ENCODE data around the gene BRIP1. TPM values are rescaled to one million over a fixed set of nuclear protein-coding genes. Genes with fewer than 3 reads are reported as not detected.
"Not testable (repeated sequence)": the region's sequence is repeated elsewhere in the genome, so short reads cannot be mapped to it uniquely, and the experiment has no call there.

The BRIP1 gene
- total RNA-seq, 1 donor, result 20.9 TPM

DNA sequence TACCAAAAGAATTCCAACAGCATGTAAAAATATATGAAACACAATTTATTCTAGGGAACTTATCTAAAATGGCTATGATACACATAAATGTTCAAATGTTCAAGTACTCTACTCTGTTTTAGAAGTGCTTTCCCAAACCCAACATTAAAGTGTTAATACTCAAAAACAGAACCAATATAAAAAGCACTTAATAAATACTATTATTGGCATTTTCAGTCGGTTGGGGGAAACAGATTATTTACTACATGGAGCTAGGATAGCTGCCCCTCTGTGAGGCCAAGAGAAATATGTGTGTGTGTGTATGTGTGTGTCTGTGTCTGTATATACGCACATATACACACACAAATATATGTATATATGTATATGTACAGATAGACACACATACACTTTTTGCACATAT, 32.1 kb upstream of the BRIP1 start:
- DNase-seq (ENCODE audit: low read depth), result no peak
- TF ChIP-seq, protein P1, sequence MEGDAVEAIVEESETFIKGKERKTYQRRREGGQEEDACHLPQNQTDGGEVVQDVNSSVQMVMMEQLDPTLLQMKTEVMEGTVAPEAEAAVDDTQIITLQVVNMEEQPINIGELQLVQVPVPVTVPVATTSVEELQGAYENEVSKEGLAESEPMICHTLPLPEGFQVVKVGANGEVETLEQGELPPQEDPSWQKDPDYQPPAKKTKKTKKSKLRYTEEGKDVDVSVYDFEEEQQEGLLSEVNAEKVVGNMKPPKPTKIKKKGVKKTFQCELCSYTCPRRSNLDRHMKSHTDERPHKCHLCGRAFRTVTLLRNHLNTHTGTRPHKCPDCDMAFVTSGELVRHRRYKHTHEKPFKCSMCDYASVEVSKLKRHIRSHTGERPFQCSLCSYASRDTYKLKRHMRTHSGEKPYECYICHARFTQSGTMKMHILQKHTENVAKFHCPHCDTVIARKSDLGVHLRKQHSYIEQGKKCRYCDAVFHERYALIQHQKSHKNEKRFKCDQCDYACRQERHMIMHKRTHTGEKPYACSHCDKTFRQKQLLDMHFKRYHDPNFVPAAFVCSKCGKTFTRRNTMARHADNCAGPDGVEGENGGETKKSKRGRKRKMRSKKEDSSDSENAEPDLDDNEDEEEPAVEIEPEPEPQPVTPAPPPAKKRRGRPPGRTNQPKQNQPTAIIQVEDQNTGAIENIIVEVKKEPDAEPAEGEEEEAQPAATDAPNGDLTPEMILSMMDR (IDR thresholded peaks at IDR 0.05; ENCODE audit: insufficient read depth, low read length), result no peak
- no peak overlapping the region for H3K4me3 ChIP-seq (ENCODE audit: low read depth, low read length)

DNA sequence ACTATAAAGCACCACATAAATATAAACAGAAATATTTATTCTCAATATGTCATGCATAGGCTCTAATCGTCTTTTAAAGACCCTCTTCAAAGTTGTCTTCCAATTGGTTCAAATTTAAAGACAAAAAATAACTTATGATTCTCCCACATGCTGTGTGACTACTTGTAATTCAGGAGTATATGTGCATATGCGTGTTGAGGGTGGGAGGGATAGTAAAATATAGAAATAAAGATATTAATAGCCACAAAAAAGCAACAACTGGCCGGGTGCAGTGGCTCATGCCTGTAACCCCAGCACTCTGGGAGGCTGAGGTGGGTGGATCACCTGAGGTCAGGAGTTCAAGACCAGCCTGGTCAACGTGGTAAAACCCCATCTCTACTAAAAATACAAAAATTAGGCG, 31.0 kb upstream of the BRIP1 start:
- not testable (repeated sequence) for DNase-seq (ENCODE audit: low read depth); H3K4me3 ChIP-seq (ENCODE audit: low read depth, low read length)

DNA sequence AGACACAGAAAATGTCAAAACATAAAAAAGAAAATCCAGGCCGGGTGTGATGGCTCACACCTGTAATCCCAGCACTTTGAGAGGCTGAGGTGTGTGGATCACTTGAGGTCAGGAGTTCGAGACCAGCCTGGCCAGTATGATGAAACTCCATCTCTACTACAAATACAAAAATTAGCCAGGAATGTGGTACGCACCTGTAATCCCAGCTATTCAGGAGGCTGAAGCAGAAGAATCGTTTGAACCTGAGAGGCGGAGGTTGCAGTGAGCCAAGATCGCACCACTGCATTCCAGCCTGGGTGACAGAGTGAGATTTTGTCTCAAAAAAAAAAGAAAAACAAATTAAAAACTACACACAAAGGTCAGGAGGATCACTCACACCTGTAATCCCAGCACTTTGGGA, 24.4 kb upstream of the BRIP1 start:
- H3K4me3 ChIP-seq (ENCODE audit: low read depth, low read length); DNase-seq (ENCODE audit: low read depth): not testable (repeated sequence)

DNA sequence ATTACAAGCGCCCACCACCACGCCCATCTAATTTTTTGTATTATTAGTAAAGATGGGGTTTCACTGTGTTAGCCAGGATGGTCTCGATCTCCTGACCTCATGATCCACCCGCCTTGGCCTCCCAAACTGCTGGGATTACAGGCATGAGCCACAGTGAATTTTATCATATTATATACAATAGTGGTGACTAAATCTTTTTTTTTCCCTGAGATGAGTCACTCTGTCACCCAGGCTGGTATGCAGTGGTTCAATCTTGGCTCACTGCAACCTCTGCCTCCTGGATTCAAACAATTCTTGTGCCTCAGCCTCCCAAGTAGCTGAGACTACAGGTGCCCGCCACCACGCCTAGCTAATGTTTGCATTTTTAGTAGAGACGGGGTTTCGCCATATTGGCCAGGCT, 22.5 kb upstream of the BRIP1 start:
- not testable (repeated sequence) for DNase-seq (ENCODE audit: low read depth)

DNA sequence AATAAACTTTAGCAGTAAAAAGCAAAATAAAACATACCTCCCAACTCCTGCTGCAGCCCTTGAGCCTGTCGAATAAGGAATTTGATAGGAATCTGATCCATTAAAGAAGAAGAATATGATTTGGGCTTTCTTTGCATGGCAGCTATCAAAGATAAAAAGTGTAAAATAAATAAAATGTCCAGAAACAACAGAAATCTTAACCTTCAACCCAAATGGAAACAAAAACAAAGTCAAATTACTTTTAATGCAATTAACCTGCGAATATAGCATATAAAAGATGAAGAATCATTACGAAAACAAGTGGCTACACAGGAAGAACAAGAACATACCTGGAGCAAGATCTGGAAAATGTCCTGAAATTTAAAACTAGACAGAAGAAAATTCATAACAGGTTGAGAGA, 21.5 kb upstream of the BRIP1 start:
- no peak for DNase-seq (ENCODE audit: low read depth)
- TF ChIP-seq, protein P1 (IDR thresholded peaks at IDR 0.05; ENCODE audit: insufficient read depth, low read length), result no peak
- no peak overlapping the region for H3K4me3 ChIP-seq (ENCODE audit: low read depth, low read length)

More for the DNA sequence above, 22.5 kb upstream of the BRIP1 start:
- not testable (repeated sequence) for H3K4me3 ChIP-seq (ENCODE audit: low read depth, low read length)

DNA sequence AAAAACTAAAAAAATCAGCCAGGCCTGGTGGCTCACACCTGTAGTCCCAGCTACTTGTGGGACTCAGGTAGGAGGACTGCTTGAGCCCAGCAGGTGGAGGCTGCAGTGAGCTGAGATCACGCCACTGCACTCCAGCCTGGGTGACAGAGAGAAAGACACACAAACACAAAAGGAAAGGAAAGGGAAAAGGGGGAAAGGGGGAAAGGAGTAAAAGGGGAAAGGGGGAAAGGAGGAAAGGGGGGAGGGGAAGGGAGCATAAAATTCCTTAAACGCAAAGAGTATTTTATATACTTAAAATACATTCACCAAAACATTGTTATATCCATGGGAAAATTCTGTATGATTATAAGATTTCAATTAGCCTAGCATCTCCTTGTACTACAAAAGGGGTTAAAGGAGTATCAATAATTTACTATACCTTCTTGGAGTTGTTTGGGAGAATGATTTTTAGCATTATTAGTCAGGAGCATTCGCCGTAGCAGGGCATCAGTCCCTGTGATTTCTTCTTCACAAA, 17.3 kb upstream of the BRIP1 start:
- no peak for DNase-seq (ENCODE audit: low read depth)
- TF ChIP-seq, protein P1 (IDR thresholded peaks at IDR 0.05; ENCODE audit: insufficient read depth, low read length), result no peak
- no peak overlapping the region for H3K4me3 ChIP-seq (ENCODE audit: low read depth, low read length)

DNA sequence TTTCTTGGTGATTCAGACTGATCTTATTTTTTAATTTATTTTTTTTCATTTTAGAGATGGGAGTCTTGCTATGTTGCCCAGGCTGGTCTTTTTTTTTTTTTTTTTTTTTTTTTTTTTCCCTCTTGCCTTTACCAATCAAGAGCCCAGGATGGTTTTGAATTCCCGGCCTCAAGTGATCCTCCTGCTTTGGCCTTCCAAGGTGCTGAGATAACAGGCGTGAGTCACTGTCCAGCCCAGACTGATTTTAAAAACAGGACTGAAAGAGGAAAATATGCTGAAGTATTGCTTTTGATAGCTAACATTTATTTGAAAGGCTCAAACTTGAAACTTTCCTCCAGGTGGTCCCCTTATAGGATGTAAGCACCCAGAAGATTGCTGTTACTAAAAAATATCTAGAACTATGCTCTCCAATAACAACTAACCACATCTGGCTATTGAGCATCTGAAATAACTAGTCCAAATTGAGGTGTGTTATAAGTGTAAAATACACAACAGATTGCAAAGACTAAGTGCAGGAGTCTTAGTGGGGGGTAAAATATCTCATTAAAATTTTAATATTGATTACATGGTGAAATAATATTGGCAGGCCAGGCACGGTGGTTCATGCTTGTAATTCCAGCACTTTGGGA, 15.8 kb upstream of the BRIP1 start:
- TF ChIP-seq, protein P1 (IDR thresholded peaks at IDR 0.05; ENCODE audit: insufficient read depth, low read length), result no peak
- no peak for DNase-seq (ENCODE audit: low read depth)
- H3K4me3 ChIP-seq (ENCODE audit: low read depth, low read length), result no peak overlapping the region

DNA sequence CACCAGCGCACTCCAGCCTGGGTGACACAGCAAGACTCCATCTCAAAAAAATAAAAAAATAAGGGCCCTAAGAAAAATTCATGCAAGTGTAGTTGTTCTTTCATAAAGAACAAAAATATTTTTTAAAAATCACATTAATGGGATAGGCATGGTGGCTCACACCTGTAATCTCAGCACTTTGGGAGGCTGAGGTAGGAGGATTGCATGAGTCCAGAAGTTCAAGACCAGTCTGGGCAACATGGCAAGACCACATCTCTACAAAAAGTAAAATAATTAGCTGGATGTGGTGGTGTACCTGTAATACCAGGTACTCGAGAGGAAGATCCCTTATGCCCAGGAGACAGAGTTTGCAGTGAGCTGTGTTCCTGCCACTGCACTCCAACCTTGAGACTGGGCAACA, 15.2 kb upstream of the BRIP1 start:
- no peak for DNase-seq (ENCODE audit: low read depth)
- no peak overlapping the region for H3K4me3 ChIP-seq (ENCODE audit: low read depth, low read length)
- TF ChIP-seq, protein P1 (IDR thresholded peaks at IDR 0.05; ENCODE audit: insufficient read depth, low read length), result no peak
